ENCODE data around the gene APOA1.
A peak's percentile ranks its signal among the peaks of the same experiment; 100 is the strongest.

Gene APOA1

DNA sequence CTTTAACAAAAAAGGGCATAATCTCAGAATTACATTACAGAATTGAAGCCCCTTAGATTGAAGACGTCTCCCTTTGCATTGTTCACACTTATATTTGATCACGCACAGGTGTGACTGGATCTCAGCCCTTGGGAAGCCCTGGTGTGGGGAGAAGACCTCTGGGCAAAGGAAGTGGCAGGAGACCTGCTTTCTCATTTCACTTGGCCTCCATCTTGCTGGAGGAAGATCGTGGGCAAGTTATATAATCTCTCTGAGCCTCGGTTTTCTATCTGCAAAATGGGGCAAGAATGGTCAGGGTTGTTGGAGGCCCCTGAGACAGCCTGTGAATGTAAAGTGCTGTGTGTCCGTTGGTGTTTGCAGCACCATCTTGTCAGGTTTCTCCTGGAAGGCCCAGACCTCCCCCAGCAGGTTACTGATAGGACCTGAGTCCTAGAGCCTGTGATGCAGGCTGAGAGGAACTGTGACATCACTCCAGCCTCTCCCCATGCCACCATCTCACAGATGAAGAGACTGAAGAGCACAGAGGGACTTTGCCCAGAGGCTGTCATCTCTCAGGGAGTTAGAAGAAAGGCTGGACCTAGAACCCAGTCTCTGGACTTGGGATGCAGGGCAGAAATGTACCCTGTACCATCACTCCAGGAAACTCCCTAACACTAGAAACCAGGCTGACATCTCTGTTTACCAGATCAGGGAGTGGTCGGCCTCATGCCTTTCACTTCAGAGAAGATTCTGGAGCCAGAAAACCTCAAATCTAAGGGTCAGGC lies 1.1 kb upstream of the APOA1 start:
- Histone ChIP-seq H3K27me3 (ENCODE audit: insufficient read depth, low read length, poor library complexity) (no peaks in the 10 kb centered on the region), H2AFZ (ENCODE audit: low read depth, low read length) (no peak overlapping the region), H3K27ac (ENCODE audit: low read length) (no peak overlapping the region), H3K9me3 (ENCODE audit: insufficient read depth, low read length, severe bottlenecking) (no peaks in the 10 kb centered on the region), H3K4me2 (ENCODE audit: insufficient read depth, low read length) (no peak overlapping the region), H3K79me2 (ENCODE audit: insufficient read depth, low read length) (no peaks in the 10 kb centered on the region), H3K9ac (ENCODE audit: low read depth, low read length) (no peak overlapping the region), H3K4me3 (ENCODE audit: low read depth in 1 of 2, low read length in 2 of 2) (no peak overlapping the region), H3K36me3 (ENCODE audit: insufficient read depth, low read length) (peaks cover 2% of the 10 kb centered on the region; the same call in 1 of the 2 replicates), H3K4me1 (ENCODE audit: insufficient read depth, low read length) (peaks cover 21% of the 10 kb centered on the region), H4K20me1 (ENCODE audit: insufficient read depth, low read length) (no peaks in the 10 kb centered on the region)
- DNase-seq (no peak), ATAC-seq (ENCODE audit: insufficient read depth, low read depth) (no peak)
- no peak for TF ChIP-seq EZH2 (IDR thresholded peaks at IDR 0.05; ENCODE audit: borderline replicate concordance, low read depth, low read length, severe bottlenecking)
- TF ChIP-seq, protein P1, sequence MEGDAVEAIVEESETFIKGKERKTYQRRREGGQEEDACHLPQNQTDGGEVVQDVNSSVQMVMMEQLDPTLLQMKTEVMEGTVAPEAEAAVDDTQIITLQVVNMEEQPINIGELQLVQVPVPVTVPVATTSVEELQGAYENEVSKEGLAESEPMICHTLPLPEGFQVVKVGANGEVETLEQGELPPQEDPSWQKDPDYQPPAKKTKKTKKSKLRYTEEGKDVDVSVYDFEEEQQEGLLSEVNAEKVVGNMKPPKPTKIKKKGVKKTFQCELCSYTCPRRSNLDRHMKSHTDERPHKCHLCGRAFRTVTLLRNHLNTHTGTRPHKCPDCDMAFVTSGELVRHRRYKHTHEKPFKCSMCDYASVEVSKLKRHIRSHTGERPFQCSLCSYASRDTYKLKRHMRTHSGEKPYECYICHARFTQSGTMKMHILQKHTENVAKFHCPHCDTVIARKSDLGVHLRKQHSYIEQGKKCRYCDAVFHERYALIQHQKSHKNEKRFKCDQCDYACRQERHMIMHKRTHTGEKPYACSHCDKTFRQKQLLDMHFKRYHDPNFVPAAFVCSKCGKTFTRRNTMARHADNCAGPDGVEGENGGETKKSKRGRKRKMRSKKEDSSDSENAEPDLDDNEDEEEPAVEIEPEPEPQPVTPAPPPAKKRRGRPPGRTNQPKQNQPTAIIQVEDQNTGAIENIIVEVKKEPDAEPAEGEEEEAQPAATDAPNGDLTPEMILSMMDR (IDR thresholded peaks at IDR 0.05; ENCODE audit: borderline replicate concordance, extremely low read depth, low read length, poor library complexity, severe bottlenecking), result no peak

DNA sequence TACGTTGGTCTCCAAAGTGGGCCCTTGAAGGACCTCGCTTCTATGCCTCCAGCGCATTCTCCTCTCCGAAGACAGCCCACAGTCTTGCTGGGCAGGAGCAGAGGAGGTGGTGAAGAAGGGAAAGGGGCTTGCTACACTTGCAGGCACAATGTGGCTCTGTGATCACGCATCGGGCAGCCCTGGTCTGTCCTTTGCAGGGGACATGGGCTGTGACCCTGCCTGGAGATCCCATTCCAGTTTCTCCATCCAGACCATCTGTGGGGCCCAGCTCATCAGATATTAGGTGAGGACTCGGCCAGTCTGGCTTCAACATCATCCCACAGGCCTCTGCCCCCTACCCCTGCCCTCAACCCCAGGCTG lies 810 bp downstream of the APOA1 start:
- Histone ChIP-seq H3K9me3 (ENCODE audit: insufficient read depth, low read length, severe bottlenecking) (no peaks in the 10 kb centered on the region), H3K4me2 (ENCODE audit: insufficient read depth, low read length) (peak overlapping the region; percentile 87), H3K4me3 (ENCODE audit: low read depth in 1 of 2, low read length in 2 of 2) (peak overlapping the region in 1 of 2 experiments; percentile 69; a peak in 2 of 4 replicates), H3K36me3 (ENCODE audit: insufficient read depth, low read length) (no peaks in the 10 kb centered on the region), H3K79me2 (ENCODE audit: insufficient read depth, low read length) (no peaks in the 10 kb centered on the region), H3K27me3 (ENCODE audit: insufficient read depth, low read length, poor library complexity) (no peaks in the 10 kb centered on the region), H3K9ac (ENCODE audit: low read depth, low read length) (peak overlapping the region; percentile 77), H3K4me1 (ENCODE audit: insufficient read depth, low read length) (peaks cover 21% of the 10 kb centered on the region), H2AFZ (ENCODE audit: low read depth, low read length) (peak overlapping the region; percentile 90), H3K27ac (ENCODE audit: low read length) (peak overlapping the region; percentile 87), H4K20me1 (ENCODE audit: insufficient read depth, low read length) (no peaks in the 10 kb centered on the region)
- TF ChIP-seq EZH2 (IDR thresholded peaks at IDR 0.05; ENCODE audit: borderline replicate concordance, low read depth, low read length, severe bottlenecking), result no peak
- TF ChIP-seq, protein P1 (IDR thresholded peaks at IDR 0.05; ENCODE audit: borderline replicate concordance, extremely low read depth, low read length, poor library complexity, severe bottlenecking), result no peak
- no peak for DNase-seq
- no peak for ATAC-seq (ENCODE audit: insufficient read depth, low read depth)

DNA sequence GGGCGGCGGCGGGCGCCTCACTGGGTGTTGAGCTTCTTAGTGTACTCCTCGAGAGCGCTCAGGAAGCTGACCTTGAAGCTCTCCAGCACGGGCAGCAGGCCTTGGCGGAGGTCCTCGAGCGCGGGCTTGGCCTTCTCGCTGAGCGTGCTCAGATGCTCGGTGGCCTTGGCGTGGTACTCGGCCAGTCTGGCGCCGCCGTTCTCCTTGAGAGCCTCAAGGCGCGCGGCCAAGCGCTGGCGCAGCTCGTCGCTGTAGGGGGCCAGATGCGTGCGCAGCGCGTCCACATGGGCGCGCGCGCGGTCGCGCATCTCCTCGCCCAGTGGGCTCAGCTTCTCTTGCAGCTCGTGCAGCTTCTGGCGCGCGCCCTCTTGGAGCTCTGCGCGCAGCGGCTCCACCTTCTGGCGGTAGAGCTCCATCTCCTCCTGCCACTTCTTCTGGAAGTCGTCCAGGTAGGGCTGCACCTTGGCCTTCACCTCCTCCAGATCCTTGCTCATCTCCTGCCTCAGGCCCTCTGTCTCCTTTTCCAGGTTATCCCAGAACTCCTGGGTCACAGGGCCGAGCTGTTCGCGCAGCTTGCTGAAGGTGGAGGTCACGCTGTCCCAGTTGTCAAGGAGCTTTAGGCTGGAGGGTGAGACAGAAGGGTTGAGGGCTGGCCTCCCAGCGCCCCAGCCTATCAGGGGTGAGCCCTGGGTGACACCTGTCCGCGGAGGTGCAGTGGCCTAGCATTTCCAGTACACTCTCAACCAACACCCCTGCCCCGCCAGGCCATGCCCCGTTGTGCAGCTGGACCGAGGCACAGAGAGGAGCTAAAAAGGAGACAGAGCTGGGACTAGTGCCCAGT lies 1.4 kb downstream of the APOA1 start:
- TF ChIP-seq EZH2 (IDR thresholded peaks at IDR 0.05; ENCODE audit: borderline replicate concordance, low read depth, low read length, severe bottlenecking), result no peak
- TF ChIP-seq, protein P1 (IDR thresholded peaks at IDR 0.05; ENCODE audit: borderline replicate concordance, extremely low read depth, low read length, poor library complexity, severe bottlenecking), result peak; percentile 89
- Histone ChIP-seq H3K4me3 (ENCODE audit: low read depth in 1 of 2, low read length in 2 of 2) (peak overlapping the region; percentile 13 to 69), H3K79me2 (ENCODE audit: insufficient read depth, low read length) (no peaks in the 10 kb centered on the region), H3K27me3 (ENCODE audit: insufficient read depth, low read length, poor library complexity) (no peaks in the 10 kb centered on the region), H4K20me1 (ENCODE audit: insufficient read depth, low read length) (no peaks in the 10 kb centered on the region), H3K36me3 (ENCODE audit: insufficient read depth, low read length) (no peaks in the 10 kb centered on the region), H3K9me3 (ENCODE audit: insufficient read depth, low read length, severe bottlenecking) (no peaks in the 10 kb centered on the region), H3K4me2 (ENCODE audit: insufficient read depth, low read length) (peak overlapping the region; percentile 87), H3K9ac (ENCODE audit: low read depth, low read length) (peak overlapping the region; percentile 77), H2AFZ (ENCODE audit: low read depth, low read length) (peak overlapping the region; percentile 90), H3K4me1 (ENCODE audit: insufficient read depth, low read length) (peaks cover 21% of the 10 kb centered on the region), H3K27ac (ENCODE audit: low read length) (peak overlapping the region; percentile 87)
- DNase-seq, result peak; percentile 91
- ATAC-seq (ENCODE audit: insufficient read depth, low read depth), result peak; percentile 89
